Activated CD8-positive, alpha-beta memory T cell treated with anti-CD3 and anti-CD28 coated beads, Interleukin-2, amount 50 U/mL, for 4 hours (primary cell): ENCODE data around the gene CNOT4.

Experiments
- DNase-seq: peaks from one replicate; pipeline ENCODE4 v3.0.0-alpha.2; 2020

Gene CNOT4

GRCh38 chr7:135317676-135318325 lies 192.1 kb downstream of the CNOT4 start:
- DNase-seq = no peak

DNA sequence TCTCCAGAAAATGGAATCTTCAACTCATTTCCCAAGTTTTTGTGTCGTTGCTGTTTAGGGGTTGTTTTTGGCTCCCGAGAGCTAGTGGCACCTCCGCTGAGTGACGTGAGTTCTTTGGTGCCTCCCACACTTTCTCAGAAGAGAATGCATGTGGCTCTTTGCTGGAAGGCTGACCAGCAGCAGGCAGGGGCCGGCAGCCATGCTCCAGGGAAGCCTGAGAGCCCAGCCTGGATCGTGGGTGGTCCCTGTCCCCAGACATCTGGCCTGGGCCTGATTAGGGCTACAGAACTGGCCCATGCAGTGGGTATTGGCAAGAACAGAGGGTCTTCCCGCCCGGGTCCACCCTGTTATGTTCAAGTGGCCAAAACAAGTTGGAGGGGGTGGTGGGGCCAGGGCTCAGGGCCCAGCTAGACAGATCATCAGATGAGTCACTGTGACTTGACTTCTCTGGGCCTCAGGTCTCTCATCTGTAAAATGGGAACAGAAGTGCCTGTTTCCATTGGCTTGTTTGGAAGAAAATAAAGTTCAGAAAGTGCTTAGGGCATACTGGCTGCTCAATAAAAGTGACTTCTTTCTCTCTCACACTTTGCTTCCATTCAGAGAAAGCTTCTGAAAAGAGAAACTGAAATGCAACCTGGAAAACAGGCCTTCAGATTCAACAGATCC lies 193.1 kb downstream of the CNOT4 start:
- DNase-seq = no peak

DNA sequence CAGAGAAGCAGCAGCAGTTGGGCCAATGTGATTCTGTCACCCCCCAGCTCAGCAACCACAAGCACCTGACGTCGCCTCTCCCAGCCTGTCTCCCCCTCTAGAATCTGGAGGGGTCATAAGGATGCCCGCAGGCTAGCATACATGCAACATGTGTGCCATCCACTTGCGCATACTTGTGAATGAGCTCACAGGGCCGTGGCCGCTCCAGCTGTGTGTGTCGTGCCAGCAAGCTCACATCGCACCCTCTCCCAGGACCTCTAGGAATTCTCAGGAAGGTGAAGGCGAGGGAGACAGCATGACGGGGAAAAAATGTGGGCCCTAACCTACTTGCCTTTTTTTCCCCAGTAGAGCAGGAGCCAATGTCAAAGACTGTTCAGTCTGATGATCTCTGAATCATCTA lies 195.9 kb downstream of the CNOT4 start:
- no peak for DNase-seq
